H1 (cell line): ENCODE results near the gene ARSI. TPM values are rescaled to one million over a fixed set of nuclear protein-coding genes. Genes with fewer than 3 reads are reported as not detected.

ENCODE experiments used
- CTCF ChIA-PET: fragments of 300-600 bp; sonication (Branson Sonifier 250); formaldehyde crosslinking; loops from one replicate; lab custom pipeline; 2021; ENCODE audit not compliant: partially characterized antibody; lab: Charles Lee
- POLR2A ChIA-PET: fragments of 300-600 bp; sonication (Branson Sonifier 250); formaldehyde crosslinking; loops from one replicate; lab custom pipeline; 2021; ENCODE audit warnings: inconsistent platforms; ENCODE audit not compliant: partially characterized antibody; lab: Charles Lee
- DNase-seq, 2 experiments: peaks; one replicate each; pipeline versions ENCODE4 v3.0.0 to v3.0.0-alpha.2; 2010 to 2022; ENCODE audit warnings: low spot score in 2 of 2, low read depth in 1 of 2, mixed read lengths in 1 of 2
- FAIRE-seq: peaks from 2 replicates; lab custom pipeline; 2011; peaks lifted over from hg19 to GRCh38; lab: Jason Lieb, UNC
- H2AFZ ChIP-seq: 2 replicates; pipeline ENCODE4 v1.8.1; 2012; ENCODE audit warnings: low read length, inconsistent platforms
- H2AK5ac ChIP-seq: 2 replicates; pipeline ENCODE4 v1.6.1; 2013; ENCODE audit warnings: low read depth, low read length
- H2BK120ac ChIP-seq: replicated peaks from 2 replicates; pipeline ENCODE3; 2013; ENCODE audit warnings: low read depth, low read length, inconsistent platforms
- H2BK12ac ChIP-seq: 2 replicates; pipeline ENCODE4 v1.6.1; 2013; ENCODE audit warnings: low read depth, low read length
- H2BK15ac ChIP-seq: 2 replicates; pipeline ENCODE4 v1.6.1; 2013; ENCODE audit warnings: low read length
- H2BK20ac ChIP-seq: 2 replicates; pipeline ENCODE4 v1.6.1; 2013; ENCODE audit warnings: low read length
- H2BK5ac ChIP-seq: 2 replicates; pipeline ENCODE4 v1.6.1; 2013; ENCODE audit warnings: low read depth, low read length
- H3K14ac ChIP-seq: 2 replicates; pipeline ENCODE4 v1.6.1; 2013; ENCODE audit warnings: inconsistent platforms; ENCODE audit not compliant: insufficient read length
- H3K18ac ChIP-seq: 2 replicates; pipeline ENCODE4 v1.6.1; 2013; ENCODE audit warnings: low read length; ENCODE audit errors: extremely low read depth
- H3K23ac ChIP-seq: 2 replicates; pipeline ENCODE4 v1.6.1; 2013; ENCODE audit warnings: inconsistent platforms; ENCODE audit not compliant: insufficient read length
- H3K23me2 ChIP-seq: 2 replicates; pipeline ENCODE4 v1.6.1; 2013; ENCODE audit warnings: low read depth, low read length
- H3K27ac ChIP-seq: 2 replicates; pipeline ENCODE4 v1.6.1; 2011; ENCODE audit warnings: low read depth, low read length, inconsistent platforms
- H3K27me3 ChIP-seq, 4 experiments: replicated peaks in 1 of 4; 1 replicate in 1 of 4; 2 replicates in 3 of 4; pipeline versions ENCODE4 v1.6.1 to v1.8.1; 2011 to 2013; ENCODE audit warnings: low read length in 3 of 4, mild to moderate bottlenecking in 3 of 4, inconsistent platforms in 2 of 4, mixed read lengths in 2 of 4, moderate library complexity in 1 of 4; ENCODE audit not compliant: control insufficient read depth in 3 of 4, insufficient read depth in 3 of 4; ENCODE audit errors: extremely low read depth in 1 of 4
- H3K36me3 ChIP-seq, 4 experiments: 2 replicates each; pipeline versions ENCODE4 v1.6.1 to v1.8.1; 2011 to 2013; ENCODE audit warnings: mild to moderate bottlenecking in 4 of 4, low read length in 3 of 4, moderate library complexity in 2 of 4, control low read depth in 1 of 4, inconsistent platforms in 1 of 4; ENCODE audit not compliant: insufficient read depth in 4 of 4, control insufficient read depth in 2 of 4
- H3K4ac ChIP-seq: replicated peaks from 2 replicates; pipeline ENCODE3; 2013; ENCODE audit warnings: low read length, low read depth, mixed read lengths, inconsistent platforms; ENCODE audit not compliant: insufficient read length
- H3K4me1 ChIP-seq, 4 experiments: replicated peaks in 1 of 4; 1 replicate in 1 of 4; 2 replicates in 3 of 4; pipeline versions ENCODE4 v1.6.1 to v1.8.1; 2011 to 2013; ENCODE audit warnings: low read length in 3 of 4, inconsistent platforms in 2 of 4, mixed read lengths in 1 of 4; ENCODE audit not compliant: insufficient read depth in 4 of 4, control insufficient read depth in 3 of 4
- H3K4me2 ChIP-seq, 2 experiments: 2 replicates each; pipeline versions ENCODE4 v1.6.1 to v1.8.1; 2011 to 2013; ENCODE audit warnings: low read depth in 2 of 2, low read length in 2 of 2, control low read depth in 1 of 2, inconsistent platforms in 1 of 2, mild to moderate bottlenecking in 1 of 2; ENCODE audit not compliant: insufficient read depth in 1 of 2
- H3K4me3 ChIP-seq, 4 experiments: fragments of 200-600, 300-600 bp in 1 of 4; sonication (generic), shearing (Covaris generic), sonication (Bioruptor Twin) in 1 of 4; 2 replicates each; pipeline versions ENCODE4 v1.5.1 to v1.8.1; 2011 to 2016; ENCODE audit warnings: low read length in 4 of 4, low read depth in 3 of 4, control low read depth in 2 of 4, inconsistent platforms in 2 of 4, mild to moderate bottlenecking in 2 of 4, mixed read lengths in 1 of 4, moderate library complexity in 1 of 4; ENCODE audit not compliant: insufficient read depth in 2 of 4; ENCODE audit errors: extremely low read depth in 1 of 4
- H3K56ac ChIP-seq: replicated peaks from 2 replicates; pipeline ENCODE3; 2013; ENCODE audit warnings: low read depth, mild to moderate bottlenecking, mixed read lengths, low read length, inconsistent platforms; ENCODE audit not compliant: insufficient read length
- H3K79me1 ChIP-seq: 2 replicates; pipeline ENCODE4 v1.6.1; 2013; ENCODE audit warnings: low read depth, low read length, control low read depth
- H3K79me2 ChIP-seq, 2 experiments: 2 replicates each; pipeline versions ENCODE4 v1.6.1 to v1.8.1; 2012 to 2013; ENCODE audit warnings: low read length in 2 of 2, mild to moderate bottlenecking in 2 of 2, inconsistent platforms in 1 of 2; ENCODE audit not compliant: insufficient read depth in 2 of 2, control insufficient read depth in 1 of 2
- H3K9ac ChIP-seq, 4 experiments: replicated peaks in 1 of 4; 1 replicate in 1 of 4; 2 replicates in 3 of 4; pipeline versions ENCODE4 v1.6.1 to v1.8.1; 2011 to 2013; ENCODE audit warnings: low read depth in 3 of 4, low read length in 3 of 4, control low read depth in 2 of 4, mild to moderate bottlenecking in 2 of 4, moderate library complexity in 2 of 4, inconsistent platforms in 1 of 4; ENCODE audit errors: extremely low read depth in 1 of 4
- H3K9me3 ChIP-seq, 2 experiments: 2 replicates each; pipeline versions ENCODE4 v1.6.1 to v1.8.1; 2012 to 2013; ENCODE audit warnings: mild to moderate bottlenecking in 2 of 2, moderate library complexity in 2 of 2, control low read depth in 1 of 2, inconsistent platforms in 1 of 2, low read depth in 1 of 2, low read length in 1 of 2, mixed read lengths in 1 of 2; ENCODE audit not compliant: insufficient read depth in 2 of 2
- H4K20me1 ChIP-seq, 2 experiments: replicated peaks in 1 of 2; 2 replicates each; pipeline versions ENCODE3 to v1.8.1; 2011 to 2013; ENCODE audit warnings: inconsistent platforms in 2 of 2, low read length in 2 of 2, mild to moderate bottlenecking in 1 of 2; ENCODE audit not compliant: insufficient read depth in 2 of 2, control insufficient read depth in 1 of 2
- H4K5ac ChIP-seq: 2 replicates; pipeline ENCODE4 v1.6.1; 2013; ENCODE audit warnings: low read length, low read depth, mixed read lengths, inconsistent platforms; ENCODE audit not compliant: insufficient read length
- H4K8ac ChIP-seq: 2 replicates; pipeline ENCODE4 v1.8.0; 2013; ENCODE audit warnings: mild to moderate bottlenecking, moderate library complexity, low read length, inconsistent platforms; ENCODE audit not compliant: insufficient read depth; ENCODE audit errors: extremely low read depth
- H4K91ac ChIP-seq: replicated peaks from 2 replicates; pipeline ENCODE3; 2013; ENCODE audit warnings: low read length, mixed read lengths, inconsistent platforms; ENCODE audit not compliant: insufficient read length
- CEBPB ChIP-seq: IDR thresholded peaks from 2 replicates; pipeline ENCODE4 v1.6.1; 2012; ENCODE audit warnings: low read depth, low read length
- EGR1 ChIP-seq: IDR thresholded peaks from 2 replicates; pipeline ENCODE4 v1.6.1; 2011; ENCODE audit warnings: low read depth, low read length, borderline replicate concordance
- GTF2F1 ChIP-seq: IDR thresholded peaks from 2 replicates; pipeline ENCODE4 v1.6.1; 2012; ENCODE audit warnings: low read depth, low read length, improper control_type of control experiment, borderline replicate concordance
- POLR2AphosphoS5 ChIP-seq: IDR thresholded peaks from 2 replicates; pipeline ENCODE4 v1.6.1; 2011; ENCODE audit warnings: low read depth, low read length
- RNF2 ChIP-seq: fragments of 200-900, 300-1000 bp; sonication (generic); IDR thresholded peaks from 2 replicates; pipeline ENCODE4 v1.7.1; 2016; ENCODE audit warnings: borderline replicate concordance, low read depth, mild to moderate bottlenecking, antibody characterized with exemption, low read length; ENCODE audit not compliant: poor library complexity, severe bottlenecking; ENCODE audit errors: missing control alignments
- TBP ChIP-seq: IDR thresholded peaks from 2 replicates; pipeline ENCODE4 v1.6.1; 2011; ENCODE audit warnings: low read depth, low read length, improper control_type of control experiment
- YY1 ChIP-seq: IDR thresholded peaks from 2 replicates; pipeline ENCODE4 v1.6.1; 2011; ENCODE audit warnings: low read depth, mild to moderate bottlenecking, low read length
- WGBS, 2 experiments: shearing (Covaris generic) in 1 of 2; methylation state at CpG; one replicate each; pipeline versions ENCODE4 v1.1.6 to v1.1.7; 2013 to 2015; ENCODE audit warnings: low lambda C conversion rate in 2 of 2, mixed read lengths in 2 of 2, inconsistent platforms in 1 of 2, low coverage in 1 of 2, missing lambda C conversion rate in 1 of 2; ENCODE audit not compliant: insufficient replicate concordance in 2 of 2, insufficient coverage in 1 of 2, insufficient read length in 1 of 2; ENCODE audit errors: extremely low coverage in 1 of 2, missing lambda C conversion rate in 1 of 2; 5-methylcytosine and 5-hydroxymethylcytosine counted together
- polyA plus RNA-seq, 7 experiments: library from polyadenylated mRNA; depleted of rRNA in 3 of 7; stranded (reverse) in 5 of 7; unstranded in 2 of 7; fragments of >200 nt in 5 of 7; fragments of 200-250 nt in 2 of 7; gene quantifications; 1 replicate in 5 of 7; 2 replicates in 1 of 7; 4 replicates in 1 of 7; pipeline versions ENCODE4 v1.2.1 to v1.2.3, GENCODE V29; 2011 to 2013; ENCODE audit warnings: missing spikeins in 2 of 7, mixed read lengths in 2 of 7
- total RNA-seq: library from RNA; stranded (reverse); fragmentation: NEBNext Ultra II Directional; extraction: Animal tissue kit (Norgen Biotek cat#: 25700); gene quantifications from 2 replicates; pipeline ENCODE4 v1.2.1, GENCODE V29; 2021
- TF ChIP-seq, protein P1 (sequence below), 3 experiments: IDR thresholded peaks; 1 replicate in 2 of 3; 2 replicates in 1 of 3; pipeline versions ENCODE4 v1.5.1 to v1.6.1; 2011; ENCODE audit warnings: low read length in 3 of 3, mild to moderate bottlenecking in 3 of 3, inconsistent platforms in 2 of 3, low read depth in 1 of 3, moderate library complexity in 1 of 3; ENCODE audit not compliant: insufficient read depth in 1 of 3; ENCODE audit errors: control extremely low read depth in 1 of 3
- TF ChIP-seq, protein P2 (sequence below): IDR thresholded peaks from 2 replicates; pipeline ENCODE4 v1.6.1; 2012; ENCODE audit warnings: inconsistent platforms

The ARSI gene
- total and polyA plus RNA-seq, 2 of the 8 experiments (the other 6 are each of a cell fraction or from before 2014, with no cell fraction given): 4.5 to 6.7 TPM

GRCh38 chr5:150300496-150301169 is 2.1 kb downstream of the ARSI start:
- no peak overlapping the region for H2BK15ac ChIP-seq
- DNase-seq (no peak), FAIRE-seq (no peak)
- H3K27ac ChIP-seq: no peak overlapping the region
- no peak overlapping the region for H2AFZ ChIP-seq
- H2BK12ac ChIP-seq: peak overlapping the region; percentile 63; the same call in 1 of the 2 replicates
- H3K79me1 ChIP-seq: no peaks in the 10 kb centered on the region; the same call in 1 of the 2 replicates
- no peaks in the 10 kb centered on the region for H3K79me2 ChIP-seq
- H3K4me2 ChIP-seq: peak overlapping the region in 1 of 2 experiments; percentile 20; a peak in 1 of 4 replicates
- H3K18ac ChIP-seq: no peak overlapping the region
- H3K14ac ChIP-seq: no peak overlapping the region
- POLR2A ChIA-PET: interaction anchor here (1.2 kb wide), 1 partner anchor 49 kb away, joined by 3 read pairs; no protein-coding TSS in a partner anchor
- peaks cover 0 to 12% (median 7%) of the 10 kb centered on the region in 4 experiments; a peak in 5 of 7 replicates for H3K27me3 ChIP-seq
- H3K9ac ChIP-seq: no peak overlapping the region
- no peaks in the 10 kb centered on the region for H3K9me3 ChIP-seq
- H3K23ac ChIP-seq: no peak overlapping the region
- H3K23me2 ChIP-seq: peaks cover 10% of the 10 kb centered on the region
- CTCF ChIA-PET: interaction anchor here (0.7 to 6.9 kb wide), 4 partner anchors 10 to 138 kb away, joined by 3 to 62 read pairs (median 3); no protein-coding TSS in a partner anchor
- no peak overlapping the region for H3K4ac ChIP-seq
- no peak overlapping the region for H2BK120ac ChIP-seq
- H4K8ac ChIP-seq: no peak overlapping the region
- no peak overlapping the region for H3K4me3 ChIP-seq
- H2AK5ac ChIP-seq: no peak overlapping the region
- H3K36me3 ChIP-seq: no peaks in the 10 kb centered on the region
- no peak overlapping the region for H2BK5ac ChIP-seq
- WGBS, 2 experiments: 81% methylated on average over 13 of the region's 13 CpGs; no CpG with 5 or more reads in 1 of the 2 experiments
- no peak overlapping the region for H2BK20ac ChIP-seq
- H3K56ac ChIP-seq: no peak overlapping the region
- peaks cover 9 to 23% (median 14%) of the 10 kb centered on the region in 4 experiments for H3K4me1 ChIP-seq
- H4K91ac ChIP-seq: no peak overlapping the region
- no peaks in the 10 kb centered on the region for H4K20me1 ChIP-seq
- no peak overlapping the region for H4K5ac ChIP-seq
- TF ChIP-seq TBP (no peak), EGR1 (no peak), POLR2AphosphoS5 (no peak), RNF2 (no peak), CEBPB (no peak), GTF2F1 (no peak), YY1 (no peak)
- TF ChIP-seq, protein P1, sequence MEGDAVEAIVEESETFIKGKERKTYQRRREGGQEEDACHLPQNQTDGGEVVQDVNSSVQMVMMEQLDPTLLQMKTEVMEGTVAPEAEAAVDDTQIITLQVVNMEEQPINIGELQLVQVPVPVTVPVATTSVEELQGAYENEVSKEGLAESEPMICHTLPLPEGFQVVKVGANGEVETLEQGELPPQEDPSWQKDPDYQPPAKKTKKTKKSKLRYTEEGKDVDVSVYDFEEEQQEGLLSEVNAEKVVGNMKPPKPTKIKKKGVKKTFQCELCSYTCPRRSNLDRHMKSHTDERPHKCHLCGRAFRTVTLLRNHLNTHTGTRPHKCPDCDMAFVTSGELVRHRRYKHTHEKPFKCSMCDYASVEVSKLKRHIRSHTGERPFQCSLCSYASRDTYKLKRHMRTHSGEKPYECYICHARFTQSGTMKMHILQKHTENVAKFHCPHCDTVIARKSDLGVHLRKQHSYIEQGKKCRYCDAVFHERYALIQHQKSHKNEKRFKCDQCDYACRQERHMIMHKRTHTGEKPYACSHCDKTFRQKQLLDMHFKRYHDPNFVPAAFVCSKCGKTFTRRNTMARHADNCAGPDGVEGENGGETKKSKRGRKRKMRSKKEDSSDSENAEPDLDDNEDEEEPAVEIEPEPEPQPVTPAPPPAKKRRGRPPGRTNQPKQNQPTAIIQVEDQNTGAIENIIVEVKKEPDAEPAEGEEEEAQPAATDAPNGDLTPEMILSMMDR (IDR thresholded peaks at IDR 0.05; ENCODE audit: control extremely low read depth in 1 of 3, insufficient read depth in 1 of 3, low read depth in 1 of 3, low read length in 3 of 3): no peak
- TF ChIP-seq, protein P2, sequence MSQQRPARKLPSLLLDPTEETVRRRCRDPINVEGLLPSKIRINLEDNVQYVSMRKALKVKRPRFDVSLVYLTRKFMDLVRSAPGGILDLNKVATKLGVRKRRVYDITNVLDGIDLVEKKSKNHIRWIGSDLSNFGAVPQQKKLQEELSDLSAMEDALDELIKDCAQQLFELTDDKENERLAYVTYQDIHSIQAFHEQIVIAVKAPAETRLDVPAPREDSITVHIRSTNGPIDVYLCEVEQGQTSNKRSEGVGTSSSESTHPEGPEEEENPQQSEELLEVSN: no peak
